NB4 (cell line): ENCODE measurements around the gene CDRT15.

Experiments used
- DNase-seq: peaks from one replicate; pipeline ENCODE4 v3.0.0; 2010; ENCODE audit warnings: low read depth
- H3K4me3 ChIP-seq: one replicate; pipeline ENCODE4 v1.5.1; 2011; ENCODE audit warnings: mild to moderate bottlenecking, low read depth, low read length, moderate library complexity
- CTCF ChIP-seq: IDR thresholded peaks from one replicate; pipeline ENCODE4 v1.5.1; 2012; ENCODE audit warnings: low read depth, low read length
- MAX ChIP-seq: IDR thresholded peaks from 2 replicates; pipeline ENCODE4 v1.6.1; 2011; ENCODE audit warnings: low read depth, low read length
- MYC ChIP-seq: IDR thresholded peaks from 2 replicates; pipeline ENCODE4 v1.6.1; 2011; ENCODE audit warnings: low read depth, low read length
- POLR2A ChIP-seq: IDR thresholded peaks from 2 replicates; pipeline ENCODE4 v1.6.1; 2011; ENCODE audit warnings: mild to moderate bottlenecking; ENCODE audit not compliant: insufficient read length; ENCODE audit errors: extremely low read depth

The CDRT15 gene

GRCh38 chr17:14228903-14229302 is 7.8 kb downstream of the CDRT15 start:
- no peak for TF ChIP-seq MAX
- no peak for TF ChIP-seq CTCF
- no peak for TF ChIP-seq POLR2A
- TF ChIP-seq MYC, result no peak
- DNase-seq, result no peak
- H3K4me3 ChIP-seq, result no peak overlapping the region

GRCh38 chr17:14227052-14227451 is 9.6 kb downstream of the CDRT15 start:
- no peak overlapping the region for H3K4me3 ChIP-seq
- DNase-seq, result no peak
- TF ChIP-seq MYC, result no peak
- TF ChIP-seq MAX, result no peak
- no peak for TF ChIP-seq CTCF
- TF ChIP-seq POLR2A, result no peak

- TF ChIP-seq MYC, result no peak
- no peak for TF ChIP-seq CTCF
- no peak for TF ChIP-seq POLR2A
- no peak for TF ChIP-seq MAX
- H3K4me3 ChIP-seq, result no peak overlapping the region
- DNase-seq, result no peak
Observed at GRCh38 chr17:14225254-14225980, 11.2 kb downstream of the CDRT15 start.

- no peak overlapping the region for H3K4me3 ChIP-seq
- no peak for TF ChIP-seq POLR2A
- TF ChIP-seq MYC, result no peak
- TF ChIP-seq CTCF, result no peak
- TF ChIP-seq MAX, result no peak
- no peak for DNase-seq
Observed at GRCh38 chr17:14222611-14223010, 14.1 kb downstream of the CDRT15 start.

- peak; percentile 48 for DNase-seq
- TF ChIP-seq MYC (no peak), CTCF (no peak), POLR2A (no peak), MAX (no peak)
Observed at GRCh38 chr17:14214271-14214670, 22.4 kb downstream of the CDRT15 start.

More at GRCh38 chr17:14214271-14214670, 22.4 kb downstream of the CDRT15 start:
- no peak overlapping the region for H3K4me3 ChIP-seq
